Keratinocyte (primary cell): Measurements from ENCODE around the gene C1orf87.

Experiments
- CTCF ChIP-seq, 3 experiments: IDR thresholded peaks in 1 of 3; conservative IDR thresholded peaks in 1 of 3; optimal IDR thresholded peaks in 1 of 3; 2 replicates in 2 of 3; 3 replicates in 1 of 3; pipeline versions ENCODE3 to v1.5.1; 2011; ENCODE audit warnings: low read length in 3 of 3, mild to moderate bottlenecking in 3 of 3, moderate library complexity in 2 of 3, control low read depth in 1 of 3, inconsistent platforms in 1 of 3; ENCODE audit not compliant: insufficient read depth in 2 of 3; ENCODE audit errors: extremely low read depth in 1 of 3
- EZH2 ChIP-seq: IDR thresholded peaks from one replicate; pipeline ENCODE4 v1.6.1; 2012; ENCODE audit warnings: inconsistent platforms, mild to moderate bottlenecking, low read length, moderate library complexity

GRCh38 chr1:60071296-60071695 lies 2.3 kb downstream of the C1orf87 start:
- TF ChIP-seq CTCF (optimal IDR thresholded peaks at IDR 0.05 in 1 of 3, IDR thresholded peaks at IDR 0.05 in 1 of 3, conservative IDR thresholded peaks at IDR 0.05 in 1 of 3; ENCODE audit: extremely low read depth in 1 of 3, insufficient read depth in 2 of 3, low read length in 3 of 3): no peak
- no peak for TF ChIP-seq EZH2
